Measurements from ENCODE around the gene CYP3A4.

DNA sequence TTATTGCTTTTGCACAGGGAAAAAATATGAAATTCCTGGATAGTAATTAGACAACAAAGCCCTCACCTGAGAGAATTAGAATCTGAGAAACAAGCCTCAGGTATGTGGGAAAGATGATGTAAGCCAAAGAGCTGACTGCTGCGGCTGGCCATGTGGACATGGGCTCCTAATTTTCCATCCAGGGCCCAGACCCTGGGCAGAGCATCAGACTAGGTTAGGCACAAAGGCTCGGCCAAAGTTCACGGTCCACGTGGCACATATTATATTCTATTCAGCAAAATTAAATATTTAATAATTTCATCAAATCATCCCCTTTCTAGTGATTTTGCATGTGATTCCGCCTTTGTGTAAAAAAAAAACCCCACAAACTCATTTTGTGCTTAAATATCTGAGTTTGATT lies 5.1 kb downstream of the CYP3A4 start:
- TF ChIP-seq CTCF (IDR thresholded peaks at IDR 0.05; ENCODE audit: low read length) = no peak
- no peak for TF ChIP-seq EZH2 (optimal IDR thresholded peaks at IDR 0.05; ENCODE audit: low read depth, low read length)
